ENCODE data around the gene SLC16A7.

DNA sequence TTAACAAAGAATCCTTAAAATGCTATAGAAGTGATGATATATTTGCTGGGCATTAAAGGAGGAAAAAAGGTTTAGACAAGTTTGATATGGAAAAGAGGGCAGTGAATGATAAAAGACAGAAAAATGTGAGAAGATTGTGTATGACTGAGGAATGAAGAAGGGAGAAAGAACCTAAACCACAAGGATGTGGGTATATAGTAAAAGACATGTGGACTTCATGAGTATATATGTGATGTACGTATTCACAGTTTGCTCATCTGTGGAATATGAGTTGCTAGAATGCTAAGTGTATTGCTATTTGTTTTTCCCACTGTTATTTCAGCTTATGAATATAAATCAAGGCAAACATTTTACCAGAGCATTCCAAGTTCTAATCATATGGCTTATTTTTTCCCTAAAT, 2.1 kb upstream of the SLC16A7 start:
- TF ChIP-seq EZH2 (IDR thresholded peaks at IDR 0.05; ENCODE audit: insufficient read depth, poor library complexity, severe bottlenecking) (no peak), EZH2phosphoT487 (IDR thresholded peaks at IDR 0.05; ENCODE audit: insufficient read depth, low read depth) (no peak)
